ENCODE measurements around the gene ZNF710. TPM values are rescaled to one million over a fixed set of nuclear protein-coding genes. Genes with fewer than 3 reads are reported as not detected.
A peak's percentile ranks its signal among the peaks of the same experiment; 100 is the strongest.

ZNF710 gene
- total RNA-seq, 1 experiment from 2014 or later, result 40.7 TPM

DNA sequence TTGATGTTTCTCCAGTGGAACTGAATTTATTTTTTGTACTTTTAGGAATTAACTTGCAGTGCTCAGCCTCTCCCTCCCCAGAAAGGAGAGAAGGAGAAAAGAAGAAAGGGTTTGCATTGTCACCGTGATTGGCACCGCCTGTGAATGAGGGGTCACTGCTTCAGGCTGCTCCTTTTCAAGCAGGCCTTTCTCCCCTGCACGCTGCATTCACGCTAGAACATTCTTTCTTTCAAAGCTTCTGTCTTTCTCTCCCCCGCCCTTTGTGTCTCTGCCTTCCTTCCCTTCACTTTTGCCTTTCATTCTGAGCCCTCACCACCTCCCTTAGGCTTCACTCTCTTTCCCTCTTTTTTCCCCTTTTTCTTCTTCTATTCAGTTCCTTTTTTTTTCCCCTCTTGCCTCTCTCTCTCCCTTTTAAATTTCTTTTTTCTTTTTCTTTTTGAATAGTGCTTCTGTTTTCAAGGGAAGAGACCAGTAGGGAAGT, 42.4 kb downstream of the ZNF710 start:
- Histone ChIP-seq H3T11ph (ENCODE audit: low read length) (no peak overlapping the region), H3K27me3 (ENCODE audit: insufficient read depth, low read length) (no peaks in the 10 kb centered on the region), H2BK20ac (ENCODE audit: low read depth, low read length, poor library complexity, severe bottlenecking) (no peak overlapping the region), H3K23ac (ENCODE audit: insufficient read length, low read depth, low read length) (no peak overlapping the region), H3K79me1 (ENCODE audit: insufficient read depth, low read depth, low read length, poor library complexity, severe bottlenecking) (no peaks in the 10 kb centered on the region), H3K79me2 (ENCODE audit: insufficient read depth, low read length) (no peaks in the 10 kb centered on the region), H3K4ac (ENCODE audit: low read depth, low read length) (no peak overlapping the region), H2BK15ac (ENCODE audit: low read depth, low read length) (no peak overlapping the region), H2AK5ac (ENCODE audit: insufficient read length, low read length) (no peak overlapping the region), H4K8ac (replicated peaks; ENCODE audit: insufficient read length, low read depth, low read length) (no peak overlapping the region), H2BK120ac (ENCODE audit: low read depth, low read length, poor library complexity, severe bottlenecking) (no peak overlapping the region), H3K4me1 (ENCODE audit: insufficient read depth, low read length) (no peaks in the 10 kb centered on the region; the same call in 1 of the 2 replicates), H4K20me1 (ENCODE audit: control insufficient read depth, insufficient read depth, insufficient read length) (no peaks in the 10 kb centered on the region), H3K18ac (ENCODE audit: insufficient read length, low read depth, low read length) (no peak overlapping the region), H3K56ac (ENCODE audit: insufficient read length, low read depth, low read length) (no peak overlapping the region), H3K9me3 (ENCODE audit: control insufficient read depth, low read depth, low read length) (no peaks in the 10 kb centered on the region), H2BK5ac (ENCODE audit: insufficient read length, low read length) (no peak overlapping the region), H3K23me2 (ENCODE audit: insufficient read length, low read depth, low read length, poor library complexity, severe bottlenecking) (no peaks in the 10 kb centered on the region), H4K5ac (ENCODE audit: insufficient read length, low read depth, low read length) (no peak overlapping the region), H3K27ac (ENCODE audit: insufficient read length, low read depth, low read length) (no peak overlapping the region), H4K91ac (ENCODE audit: insufficient read length, low read depth, low read length) (no peak overlapping the region), H2BK12ac (ENCODE audit: insufficient read length, low read depth, low read length) (no peak overlapping the region), H3K14ac (ENCODE audit: insufficient read depth, low read length) (no peak overlapping the region; the same call in 1 of the 2 replicates), H2AFZ (ENCODE audit: low read length) (no peak overlapping the region), H3K9ac (ENCODE audit: extremely low read depth, insufficient read length, low read length) (no peak overlapping the region), H3K4me2 (ENCODE audit: insufficient read depth, insufficient read length, low read length) (no peak overlapping the region)
- Mint-ChIP-seq H3K4me1 (peaks cover 25 to 33% of the 10 kb centered on the region in 2 experiments), H3K4me3 (no peak overlapping the region), H3K36me3 (ENCODE audit: insufficient read depth in 1 of 3, low read depth in 3 of 3) (no peaks in the 10 kb centered on the region), H3K27me3 (ENCODE audit: low read depth) (no peaks in the 10 kb centered on the region), H3K27ac (peak overlapping the region in 2 of 3 experiments; percentile 59 to 68; a peak in 3 of 7 replicates), H3K9me3 (no peaks in the 10 kb centered on the region)
- no peak for TF ChIP-seq CTCF (conservative IDR thresholded peaks at IDR 0.05)
- WGBS (ENCODE audit: extremely low coverage, insufficient read length, low lambda C conversion rate), result no CpG with 5 or more reads among the region's 5 CpGs
- DNase-seq, result no peak
